ENCODE measurements around the gene APEX1.
"Not testable (repeated sequence)": the region's sequence is repeated elsewhere in the genome, so short reads cannot be mapped to it uniquely, and the experiment has no call there.

Gene APEX1

GRCh38 chr14:20440882-20441281, 14.1 kb upstream of the APEX1 start:
- peaks cover 35% of the 10 kb centered on the region for H3K36me3 ChIP-seq (replicated peaks; ENCODE audit: low read depth, low read length)
- no peaks in the 10 kb centered on the region for H3K79me2 ChIP-seq (ENCODE audit: low read length)
- TF ChIP-seq CTCF (IDR thresholded peaks at IDR 0.05; ENCODE audit: low read depth, low read length) (no peak), EZH2phosphoT487 (IDR thresholded peaks at IDR 0.05; ENCODE audit: low read depth) (no peak)
- H2AFZ ChIP-seq (ENCODE audit: low read depth, low read length) = no peak overlapping the region
- no peak overlapping the region for H3K9ac ChIP-seq (ENCODE audit: low read length)
- no peak overlapping the region for H3K4me3 ChIP-seq (ENCODE audit: low read length)
- no peaks in the 10 kb centered on the region for H3K9me3 ChIP-seq (ENCODE audit: insufficient read depth, low read length)
- peaks cover 39% of the 10 kb centered on the region for H3K4me1 ChIP-seq (ENCODE audit: low read length)
- no peaks in the 10 kb centered on the region for H4K20me1 ChIP-seq (ENCODE audit: insufficient read depth, low read length)
- H3K27ac ChIP-seq (ENCODE audit: low read length) = no peak overlapping the region
- 0 out of 2 replicates have a peak overlapping the region, but pooled peaks have one; percentile 16 for H3K4me2 ChIP-seq (ENCODE audit: low read length)
- no peaks in the 10 kb centered on the region for H3K27me3 ChIP-seq (ENCODE audit: low read depth, low read length)

GRCh38 chr14:20441461-20441860, 13.6 kb upstream of the APEX1 start:
- TF ChIP-seq CTCF (IDR thresholded peaks at IDR 0.05; ENCODE audit: low read depth, low read length) = no peak
- TF ChIP-seq EZH2phosphoT487 (IDR thresholded peaks at IDR 0.05; ENCODE audit: low read depth) = no peak
- H3K27me3 ChIP-seq (ENCODE audit: low read depth, low read length) = no peaks in the 10 kb centered on the region
- H3K4me1 ChIP-seq (ENCODE audit: low read length) = peaks cover 39% of the 10 kb centered on the region
- no peaks in the 10 kb centered on the region for H3K9me3 ChIP-seq (ENCODE audit: insufficient read depth, low read length)
- no peaks in the 10 kb centered on the region for H4K20me1 ChIP-seq (ENCODE audit: insufficient read depth, low read length)
- H3K4me3 ChIP-seq (ENCODE audit: low read length) = no peak overlapping the region
- no peak overlapping the region for H3K9ac ChIP-seq (ENCODE audit: low read length)
- H3K36me3 ChIP-seq (replicated peaks; ENCODE audit: low read depth, low read length) = peaks cover 41% of the 10 kb centered on the region
- H3K4me2 ChIP-seq (ENCODE audit: low read length) = no peak overlapping the region
- no peak overlapping the region for H3K27ac ChIP-seq (ENCODE audit: low read length)
- H2AFZ ChIP-seq (ENCODE audit: low read depth, low read length) = no peak overlapping the region
- no peaks in the 10 kb centered on the region for H3K79me2 ChIP-seq (ENCODE audit: low read length)

GRCh38 chr14:20443650-20444049, 11.4 kb upstream of the APEX1 start:
- H3K27ac ChIP-seq (ENCODE audit: low read length); H3K4me3 ChIP-seq (ENCODE audit: low read length); H4K20me1 ChIP-seq (ENCODE audit: insufficient read depth, low read length); H3K27me3 ChIP-seq (ENCODE audit: low read depth, low read length); H3K9me3 ChIP-seq (ENCODE audit: insufficient read depth, low read length); H3K4me2 ChIP-seq (ENCODE audit: low read length); H3K79me2 ChIP-seq (ENCODE audit: low read length); H2AFZ ChIP-seq (ENCODE audit: low read depth, low read length); H3K9ac ChIP-seq (ENCODE audit: low read length): not testable (repeated sequence)
- Histone ChIP-seq H3K36me3 (replicated peaks; ENCODE audit: low read depth, low read length) (peaks cover 57% of the 10 kb centered on the region), H3K4me1 (ENCODE audit: low read length) (peaks cover 20% of the 10 kb centered on the region)

- Histone ChIP-seq H4K20me1 (ENCODE audit: insufficient read depth, low read length) (no peaks in the 10 kb centered on the region), H3K27ac (ENCODE audit: low read length) (no peak overlapping the region), H3K9ac (ENCODE audit: low read length) (no peak overlapping the region), H3K79me2 (ENCODE audit: low read length) (no peaks in the 10 kb centered on the region), H2AFZ (ENCODE audit: low read depth, low read length) (no peak overlapping the region), H3K4me2 (ENCODE audit: low read length) (no peak overlapping the region), H3K4me3 (ENCODE audit: low read length) (no peak overlapping the region), H3K27me3 (ENCODE audit: low read depth, low read length) (no peaks in the 10 kb centered on the region), H3K9me3 (ENCODE audit: insufficient read depth, low read length) (no peaks in the 10 kb centered on the region), H3K4me1 (ENCODE audit: low read length) (no peaks in the 10 kb centered on the region), H3K36me3 (replicated peaks; ENCODE audit: low read depth, low read length) (peaks cover 80% of the 10 kb centered on the region)
- no peak for TF ChIP-seq CTCF (IDR thresholded peaks at IDR 0.05; ENCODE audit: low read depth, low read length)
- TF ChIP-seq EZH2phosphoT487 (IDR thresholded peaks at IDR 0.05; ENCODE audit: low read depth) = no peak
Observed at GRCh38 chr14:20446889-20447288, 8.1 kb upstream of the APEX1 start.

GRCh38 chr14:20452831-20453230, 2.2 kb upstream of the APEX1 start:
- not testable (repeated sequence) for H3K4me3 ChIP-seq (ENCODE audit: low read length); H3K27ac ChIP-seq (ENCODE audit: low read length); H3K4me2 ChIP-seq (ENCODE audit: low read length); H2AFZ ChIP-seq (ENCODE audit: low read depth, low read length); H3K9me3 ChIP-seq (ENCODE audit: insufficient read depth, low read length); H3K9ac ChIP-seq (ENCODE audit: low read length); H3K27me3 ChIP-seq (ENCODE audit: low read depth, low read length); H4K20me1 ChIP-seq (ENCODE audit: insufficient read depth, low read length)
- peaks cover 53% of the 10 kb centered on the region for H3K79me2 ChIP-seq (ENCODE audit: low read length)
- H3K4me1 ChIP-seq (ENCODE audit: low read length) = peaks cover 22% of the 10 kb centered on the region
- H3K36me3 ChIP-seq (replicated peaks; ENCODE audit: low read depth, low read length) = peaks cover 58% of the 10 kb centered on the region
